Caco-2 (cell line): Measurements from ENCODE around the gene SMYD1. TPM values are rescaled to one million over a fixed set of nuclear protein-coding genes. Genes with fewer than 3 reads are reported as not detected.

Source experiments
- BruUV-seq: library from RNA; stranded (reverse); fragments of 400-500 nt; replicated peaks from 2 replicates; lab custom pipeline; 2021; lab: Mats Ljungman, UMichigan
- CTCF ChIA-PET: fragments of 300-600 bp; sonication (Branson Sonifier 250); formaldehyde crosslinking; loops from one replicate; lab custom pipeline; 2022; ENCODE audit warnings: antibody characterized with exemption; lab: Charles Lee
- POLR2A ChIA-PET: fragments of 300-600 bp; sonication (Branson Sonifier 250); formaldehyde crosslinking; loops from one replicate; lab custom pipeline; 2022; ENCODE audit warnings: antibody characterized with exemption; lab: Charles Lee
- DNase-seq, 2 experiments: peaks; one replicate each; pipeline versions ENCODE4 v3.0.0 to v3.0.0-alpha.2; 2020 to 2022
- H3K27me3 ChIP-seq: replicated peaks from 2 replicates; pipeline ENCODE4 v1.6.0; 2011; ENCODE audit warnings: low read length; ENCODE audit not compliant: control insufficient read depth, insufficient read depth
- H3K36me3 ChIP-seq: 2 replicates; pipeline ENCODE4 v1.5.1; 2011; ENCODE audit warnings: low read length; ENCODE audit not compliant: control insufficient read depth, insufficient read depth
- H3K4me1 ChIP-seq: fragments of 250-450 bp; sonication (Bioruptor Pico); 2 replicates; pipeline ENCODE4 v1.5.1; 2020; ENCODE audit warnings: mild to moderate bottlenecking
- H3K4me3 ChIP-seq: 2 replicates; pipeline ENCODE4 v1.5.1; 2011; ENCODE audit warnings: low read depth, mild to moderate bottlenecking, control low read depth, low read length
- H3K9me3 ChIP-seq: fragments of 250-450 bp; sonication (Bioruptor Pico); 2 replicates; pipeline ENCODE4 v1.5.1; 2020; ENCODE audit warnings: mild to moderate bottlenecking, moderate library complexity
- H3K27ac Mint-ChIP-seq: one replicate; pipeline ENCODE4 v1.8.0; 2022; ENCODE audit warnings: mixed read lengths; ENCODE audit not compliant: unreplicated experiment
- H3K27me3 Mint-ChIP-seq: one replicate; pipeline ENCODE4 v1.8.0; 2022; ENCODE audit warnings: mixed read lengths; ENCODE audit not compliant: insufficient read depth, unreplicated experiment
- H3K36me3 Mint-ChIP-seq: one replicate; pipeline ENCODE4 v1.8.0; 2022; ENCODE audit warnings: mild to moderate bottlenecking, mixed read lengths; ENCODE audit not compliant: insufficient read depth, unreplicated experiment
- H3K4me1 Mint-ChIP-seq: one replicate; pipeline ENCODE4 v1.8.0; 2022; ENCODE audit warnings: low read depth, mixed read lengths; ENCODE audit not compliant: unreplicated experiment
- H3K4me3 Mint-ChIP-seq: one replicate; pipeline ENCODE4 v1.8.0; 2022; ENCODE audit warnings: mild to moderate bottlenecking, moderate library complexity, mixed read lengths; ENCODE audit not compliant: unreplicated experiment
- H3K9me3 Mint-ChIP-seq: one replicate; pipeline ENCODE4 v1.8.0; 2022; ENCODE audit warnings: mixed read lengths; ENCODE audit not compliant: unreplicated experiment
- intact Hi-C: fragments of 100-400 bp; cut with micrococcal nuclease; formaldehyde crosslinking; loops from one replicate; pipeline ENCODE4 v1.10.0; 2022; ENCODE audit not compliant: unreplicated experiment
- total RNA-seq: library from RNA; stranded (reverse); gene quantifications from 2 replicates; pipeline ENCODE4 v1.2.3, GENCODE V29; 2022
- TF ChIP-seq, protein P1 (sequence below), 2 experiments: fragments of 200-600 bp in 1 of 2; IDR thresholded peaks; 1 replicate in 1 of 2; 2 replicates in 1 of 2; pipeline versions ENCODE4 v1.5.1 to v1.8.0; 2011 to 2022; ENCODE audit warnings: antibody characterized with exemption in 1 of 2, control low read depth in 1 of 2, inconsistent platforms in 1 of 2, low read depth in 1 of 2, low read length in 1 of 2, mild to moderate bottlenecking in 1 of 2, moderate library complexity in 1 of 2; ENCODE audit not compliant: insufficient read depth in 1 of 2, severe bottlenecking in 1 of 2, unreplicated experiment in 1 of 2

SMYD1 gene
- total RNA-seq, 1 experiment from 2014 or later = not detected

DNA sequence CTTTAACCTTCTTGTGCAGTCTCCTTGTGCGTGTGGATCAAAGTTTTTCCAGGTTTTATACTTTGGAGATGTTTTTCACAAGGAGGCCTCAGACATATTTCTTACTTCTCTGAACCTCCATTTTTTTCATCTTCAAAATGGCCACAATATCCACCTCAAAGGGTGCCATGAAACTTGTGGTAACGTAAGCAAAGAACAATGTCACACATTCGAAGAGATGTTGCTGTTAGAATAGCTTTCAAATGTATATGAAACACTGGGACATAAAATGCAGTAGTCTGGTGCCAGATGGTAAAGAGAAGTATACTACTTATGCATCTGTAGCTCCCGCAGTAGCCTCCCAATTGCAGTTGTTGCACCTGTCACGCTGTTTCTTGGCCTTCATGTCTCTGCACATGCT is 9.4 kb upstream of the SMYD1 start:
- peaks cover 23% of the 10 kb centered on the region for H3K36me3 Mint-ChIP-seq
- Histone ChIP-seq H3K27me3 (no peaks in the 10 kb centered on the region), H3K9me3 (no peaks in the 10 kb centered on the region), H3K4me3 (no peak overlapping the region), H3K4me1 (peaks cover 20% of the 10 kb centered on the region), H3K36me3 (no peaks in the 10 kb centered on the region)
- BruUV-seq = no TSS peak
- ChIA-PET CTCF (no interaction called here), POLR2A (no interaction called here)
- H3K4me3 Mint-ChIP-seq = no peak overlapping the region
- H3K9me3 Mint-ChIP-seq = no peaks in the 10 kb centered on the region
- H3K27ac Mint-ChIP-seq = no peak overlapping the region
- intact Hi-C loops = no loop called here
- TF ChIP-seq, protein P1, sequence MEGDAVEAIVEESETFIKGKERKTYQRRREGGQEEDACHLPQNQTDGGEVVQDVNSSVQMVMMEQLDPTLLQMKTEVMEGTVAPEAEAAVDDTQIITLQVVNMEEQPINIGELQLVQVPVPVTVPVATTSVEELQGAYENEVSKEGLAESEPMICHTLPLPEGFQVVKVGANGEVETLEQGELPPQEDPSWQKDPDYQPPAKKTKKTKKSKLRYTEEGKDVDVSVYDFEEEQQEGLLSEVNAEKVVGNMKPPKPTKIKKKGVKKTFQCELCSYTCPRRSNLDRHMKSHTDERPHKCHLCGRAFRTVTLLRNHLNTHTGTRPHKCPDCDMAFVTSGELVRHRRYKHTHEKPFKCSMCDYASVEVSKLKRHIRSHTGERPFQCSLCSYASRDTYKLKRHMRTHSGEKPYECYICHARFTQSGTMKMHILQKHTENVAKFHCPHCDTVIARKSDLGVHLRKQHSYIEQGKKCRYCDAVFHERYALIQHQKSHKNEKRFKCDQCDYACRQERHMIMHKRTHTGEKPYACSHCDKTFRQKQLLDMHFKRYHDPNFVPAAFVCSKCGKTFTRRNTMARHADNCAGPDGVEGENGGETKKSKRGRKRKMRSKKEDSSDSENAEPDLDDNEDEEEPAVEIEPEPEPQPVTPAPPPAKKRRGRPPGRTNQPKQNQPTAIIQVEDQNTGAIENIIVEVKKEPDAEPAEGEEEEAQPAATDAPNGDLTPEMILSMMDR (IDR thresholded peaks at IDR 0.05; ENCODE audit: insufficient read depth in 1 of 2, low read depth in 1 of 2, low read length in 1 of 2, severe bottlenecking in 1 of 2, unreplicated experiment in 1 of 2) = no peak
- H3K27me3 Mint-ChIP-seq = no peaks in the 10 kb centered on the region
- H3K4me1 Mint-ChIP-seq = peaks cover 39% of the 10 kb centered on the region
- no peak for DNase-seq

DNA sequence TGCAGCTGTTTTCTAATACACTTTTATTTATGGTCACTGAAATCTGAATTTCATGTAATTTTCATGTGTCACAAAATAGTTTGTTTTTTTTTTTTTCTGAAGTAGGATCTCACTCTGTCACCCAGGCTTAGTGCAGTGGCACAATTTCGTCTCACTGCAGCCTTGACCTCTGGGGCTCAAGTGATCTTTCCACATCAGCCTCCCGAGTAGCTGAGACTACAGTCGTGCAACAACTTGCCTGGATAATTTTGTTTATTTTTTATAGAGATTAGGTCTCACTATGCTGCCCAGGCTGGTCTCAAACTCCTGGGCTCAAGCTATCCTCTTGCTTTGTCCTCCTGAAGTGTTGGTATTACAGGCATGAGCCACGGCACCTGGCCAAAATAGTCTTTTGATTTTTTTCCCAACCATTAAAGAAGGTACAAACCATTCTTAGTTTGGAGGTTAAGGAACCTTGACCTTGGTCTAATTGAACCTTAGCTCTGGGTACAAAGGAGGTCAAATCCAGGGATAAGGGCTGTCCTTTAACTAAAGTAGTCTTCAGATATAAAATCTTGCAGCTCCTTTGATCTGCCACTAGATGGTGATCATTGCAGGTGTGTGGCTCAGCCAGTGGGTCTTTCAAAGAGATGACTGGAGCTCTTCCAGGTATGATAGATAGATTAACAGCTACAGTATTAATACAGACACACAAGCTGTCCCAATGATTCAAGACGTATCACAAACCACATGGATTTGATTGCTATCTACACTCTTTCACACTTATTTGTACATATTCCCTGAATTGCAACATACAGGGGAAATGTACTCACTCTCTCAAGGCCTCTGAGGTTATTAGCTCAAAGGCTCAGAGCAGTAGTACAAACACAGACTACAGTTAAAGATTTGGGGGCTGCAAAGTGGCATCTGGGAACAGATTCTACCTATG is 7.4 kb upstream of the SMYD1 start:
- TF ChIP-seq, protein P1 (IDR thresholded peaks at IDR 0.05; ENCODE audit: insufficient read depth in 1 of 2, low read depth in 1 of 2, low read length in 1 of 2, severe bottlenecking in 1 of 2, unreplicated experiment in 1 of 2) = peak; percentile 79 to 89
- H3K4me1 Mint-ChIP-seq = peaks cover 32% of the 10 kb centered on the region
- H3K4me3 Mint-ChIP-seq = no peak overlapping the region
- BruUV-seq = no TSS peak
- ChIA-PET CTCF (interaction anchor here (0.7 to 2.3 kb wide), 33 partner anchors 11 to 316 kb away, joined by 3 to 146 read pairs (median 5); partner anchors contain the start of genes FABP1 and THNSL2), POLR2A (interaction anchor here (0.6 to 1.1 kb wide), 2 partner anchors 47 to 100 kb away, joined by 3 read pairs; no protein-coding TSS in a partner anchor)
- DNase-seq = peak; percentile 53 to 57
- H3K27me3 Mint-ChIP-seq = no peaks in the 10 kb centered on the region
- H3K9me3 ChIP-seq = no peaks in the 10 kb centered on the region
- no peaks in the 10 kb centered on the region for H3K36me3 ChIP-seq
- peaks cover 20% of the 10 kb centered on the region for H3K4me1 ChIP-seq
- intact Hi-C loops = loop anchor here (1.0 to 5.0 kb wide), 4 partner anchors 57 to 127 kb away; no protein-coding TSS in a partner anchor
- peaks cover 7% of the 10 kb centered on the region for H3K36me3 Mint-ChIP-seq
- H3K9me3 Mint-ChIP-seq = no peaks in the 10 kb centered on the region
- H3K27me3 ChIP-seq = no peaks in the 10 kb centered on the region
- H3K27ac Mint-ChIP-seq = no peak overlapping the region
- H3K4me3 ChIP-seq = no peak overlapping the region

DNA sequence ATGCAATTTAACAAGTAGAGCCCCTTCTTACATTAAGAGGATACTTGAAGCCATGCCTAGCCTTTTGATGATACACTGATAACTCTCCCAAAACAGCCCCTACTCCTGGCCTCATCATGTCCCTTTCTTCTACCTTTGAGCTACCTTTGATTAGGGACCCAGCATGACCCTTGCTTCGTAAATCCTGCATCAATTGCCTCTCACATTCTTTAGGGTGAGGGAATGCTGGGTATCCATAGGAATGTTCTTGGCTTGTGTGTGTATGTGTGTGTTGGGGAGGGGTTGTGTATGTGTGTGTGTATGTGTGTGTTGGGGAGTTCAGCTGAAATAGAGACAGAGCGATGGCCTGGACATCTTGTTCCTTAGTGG is 6.7 kb upstream of the SMYD1 start:
- DNase-seq = no peak
- Mint-ChIP-seq H3K27ac (no peak overlapping the region), H3K27me3 (no peaks in the 10 kb centered on the region), H3K9me3 (no peaks in the 10 kb centered on the region), H3K4me1 (peaks cover 29% of the 10 kb centered on the region), H3K4me3 (no peak overlapping the region), H3K36me3 (peaks cover 2% of the 10 kb centered on the region)
- Histone ChIP-seq H3K4me1 (peaks cover 20% of the 10 kb centered on the region), H3K9me3 (no peaks in the 10 kb centered on the region), H3K36me3 (no peaks in the 10 kb centered on the region), H3K4me3 (no peak overlapping the region), H3K27me3 (no peaks in the 10 kb centered on the region)
- intact Hi-C loops = loop anchor here (1.0 to 5.0 kb wide), 4 partner anchors 56 to 126 kb away; no protein-coding TSS in a partner anchor
- no TSS peak for BruUV-seq
- TF ChIP-seq, protein P1 (IDR thresholded peaks at IDR 0.05; ENCODE audit: insufficient read depth in 1 of 2, low read depth in 1 of 2, low read length in 1 of 2, severe bottlenecking in 1 of 2, unreplicated experiment in 1 of 2) = no peak
- CTCF ChIA-PET = interaction anchor here (0.7 to 2.3 kb wide), 30 partner anchors 11 to 316 kb away, joined by 3 to 146 read pairs (median 5); partner anchors contain the start of genes FABP1 and THNSL2
- POLR2A ChIA-PET = interaction anchor here (1.1 kb wide), 1 partner anchor 99 kb away, joined by 3 read pairs; no protein-coding TSS in a partner anchor
